GM12801 (cell line): ENCODE data around the gene TTC28.

ENCODE experiments used
- CTCF ChIP-seq: IDR thresholded peaks from one replicate; pipeline ENCODE4 v1.5.1; 2011; ENCODE audit warnings: control low read depth; ENCODE audit not compliant: insufficient read length; ENCODE audit errors: extremely low read depth

The TTC28 gene

GRCh38 chr22:28674121-28674563 lies 5.5 kb downstream of the TTC28 start:
- no peak for TF ChIP-seq CTCF

- TF ChIP-seq CTCF: no peak
Measured at GRCh38 chr22:28670756-28671155, 8.9 kb downstream of the TTC28 start.

- TF ChIP-seq CTCF: no peak
Measured at GRCh38 chr22:28670161-28670560, 9.5 kb downstream of the TTC28 start.

- TF ChIP-seq CTCF: no peak
Measured at GRCh38 chr22:28669387-28669786, 10.3 kb downstream of the TTC28 start.

GRCh38 chr22:28658448-28658847 lies 21.2 kb downstream of the TTC28 start:
- no peak for TF ChIP-seq CTCF

GRCh38 chr22:28656181-28656580 lies 23.5 kb downstream of the TTC28 start:
- no peak for TF ChIP-seq CTCF

GRCh38 chr22:28650463-28650862 lies 29.2 kb downstream of the TTC28 start:
- TF ChIP-seq CTCF: no peak

GRCh38 chr22:28648792-28649191 lies 30.8 kb downstream of the TTC28 start:
- TF ChIP-seq CTCF: no peak
